Measurements from ENCODE around the gene SSR1. TPM values are rescaled to one million over a fixed set of nuclear protein-coding genes. Genes with fewer than 3 reads are reported as not detected.

Gene SSR1
- total and polyA plus RNA-seq, 2 donors from 2014 or later, result 40.4 to 163 TPM

DNA sequence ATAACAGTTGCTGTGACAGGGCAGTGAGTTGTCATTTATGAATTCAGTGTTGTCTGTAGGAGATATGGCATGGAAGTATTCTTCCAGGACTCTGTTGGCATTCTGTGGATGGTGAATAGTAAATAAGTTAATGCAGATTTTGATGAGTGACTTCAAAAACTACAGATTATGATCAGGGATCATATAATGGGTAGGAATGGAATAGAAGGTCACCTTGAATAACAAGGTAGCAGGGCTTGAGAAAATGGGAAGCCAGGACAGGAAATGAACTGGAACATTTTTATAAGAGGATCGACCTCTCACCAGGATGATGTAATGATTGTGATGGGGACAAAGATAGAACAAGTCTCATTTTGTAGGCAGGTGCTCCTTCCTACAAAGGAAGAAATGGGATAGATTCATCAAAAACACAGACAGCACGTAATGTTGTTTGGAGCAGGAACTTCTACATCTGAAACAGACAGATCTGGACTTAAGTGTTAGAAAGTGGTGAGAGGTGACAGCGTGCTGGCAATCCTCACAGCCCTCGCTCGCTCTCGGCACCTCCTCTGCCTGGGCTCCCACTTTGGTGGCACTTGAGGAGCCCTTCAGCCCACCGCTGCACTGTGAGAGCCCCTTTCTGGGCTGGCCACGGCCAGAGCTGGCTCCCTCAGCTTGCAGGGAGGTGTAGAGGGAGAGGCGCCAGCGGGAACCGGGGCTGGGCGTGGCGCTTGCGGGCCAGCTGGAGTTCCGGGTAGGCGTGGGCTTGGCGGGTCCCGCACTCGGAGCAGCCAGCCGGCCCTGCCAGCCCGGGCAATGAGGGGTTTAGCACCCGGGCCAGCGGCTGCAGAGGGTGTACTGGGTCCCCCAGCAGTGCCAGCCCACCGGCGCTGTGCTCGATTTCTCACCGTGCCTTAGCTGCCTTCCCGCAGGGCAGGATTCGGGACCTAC, 30.8 kb upstream of the SSR1 start:
- no peaks in the 10 kb centered on the region for H3K27me3 ChIP-seq (ENCODE audit: control insufficient read depth, insufficient read depth, low read length)
- H3K27ac ChIP-seq (ENCODE audit: low read depth in 2 of 2, low read length in 2 of 2), result no peak overlapping the region
- H3K4me1 ChIP-seq (ENCODE audit: control insufficient read depth in 2 of 3, insufficient read depth in 2 of 3, low read depth in 1 of 3, low read length in 3 of 3), result no peaks in the 10 kb centered on the region
- FAIRE-seq (no peak), DNase-seq (peak in 1 of 5 donors; percentile 64)
- H3K4me3 ChIP-seq (ENCODE audit: low read length in 3 of 3), result no peak overlapping the region
- TF ChIP-seq, protein P1, sequence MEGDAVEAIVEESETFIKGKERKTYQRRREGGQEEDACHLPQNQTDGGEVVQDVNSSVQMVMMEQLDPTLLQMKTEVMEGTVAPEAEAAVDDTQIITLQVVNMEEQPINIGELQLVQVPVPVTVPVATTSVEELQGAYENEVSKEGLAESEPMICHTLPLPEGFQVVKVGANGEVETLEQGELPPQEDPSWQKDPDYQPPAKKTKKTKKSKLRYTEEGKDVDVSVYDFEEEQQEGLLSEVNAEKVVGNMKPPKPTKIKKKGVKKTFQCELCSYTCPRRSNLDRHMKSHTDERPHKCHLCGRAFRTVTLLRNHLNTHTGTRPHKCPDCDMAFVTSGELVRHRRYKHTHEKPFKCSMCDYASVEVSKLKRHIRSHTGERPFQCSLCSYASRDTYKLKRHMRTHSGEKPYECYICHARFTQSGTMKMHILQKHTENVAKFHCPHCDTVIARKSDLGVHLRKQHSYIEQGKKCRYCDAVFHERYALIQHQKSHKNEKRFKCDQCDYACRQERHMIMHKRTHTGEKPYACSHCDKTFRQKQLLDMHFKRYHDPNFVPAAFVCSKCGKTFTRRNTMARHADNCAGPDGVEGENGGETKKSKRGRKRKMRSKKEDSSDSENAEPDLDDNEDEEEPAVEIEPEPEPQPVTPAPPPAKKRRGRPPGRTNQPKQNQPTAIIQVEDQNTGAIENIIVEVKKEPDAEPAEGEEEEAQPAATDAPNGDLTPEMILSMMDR (IDR thresholded peaks at IDR 0.05; ENCODE audit: borderline replicate concordance, extremely low read depth, insufficient read depth), result no peak
- no peaks in the 10 kb centered on the region for H3K36me3 ChIP-seq (ENCODE audit: control insufficient read depth in 2 of 3, insufficient read depth in 3 of 3, low read length in 3 of 3)
- intact Hi-C loops (cut with DNase I), result no loop called here
- H3K9ac ChIP-seq (ENCODE audit: low read length in 3 of 3), result no peak overlapping the region
- no peaks in the 10 kb centered on the region for H3K9me3 ChIP-seq (ENCODE audit: control insufficient read depth in 2 of 3, insufficient read depth in 1 of 3, low read length in 3 of 3)

DNA sequence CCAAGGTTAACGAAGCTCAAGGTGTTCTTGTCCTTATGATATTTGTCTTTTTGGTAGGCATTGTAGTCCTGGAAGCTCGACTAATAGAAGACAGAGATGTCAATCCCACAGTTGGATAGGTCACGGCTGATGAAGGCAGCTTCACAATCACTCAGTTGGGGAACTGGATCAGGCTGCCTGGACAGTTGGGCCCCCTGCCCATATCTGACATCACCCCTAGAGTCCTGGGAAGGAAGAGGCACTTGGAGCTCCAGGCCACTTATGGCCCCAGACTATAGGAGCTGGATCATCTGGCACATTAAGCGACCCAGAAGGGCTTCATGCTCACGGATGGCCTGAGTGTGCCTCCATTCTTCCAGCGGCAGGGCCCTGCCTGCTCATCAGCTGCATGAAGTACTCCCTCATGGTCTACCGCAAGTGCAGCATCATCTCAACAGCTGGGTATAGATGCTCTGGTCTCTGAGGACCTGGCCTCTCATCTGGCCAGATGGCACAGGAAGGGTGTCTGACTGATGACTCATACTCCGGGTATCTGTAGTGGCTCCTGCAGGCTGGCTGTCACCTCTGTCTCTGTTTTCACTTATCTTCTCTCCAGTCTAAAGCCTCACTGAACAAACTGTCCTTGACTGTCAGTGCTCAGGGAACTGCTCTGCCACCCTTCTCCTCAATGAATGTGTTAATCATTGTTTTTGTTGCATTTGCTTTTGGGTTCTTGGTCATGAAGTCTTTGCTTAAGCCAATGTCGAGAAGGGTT, 29.2 kb upstream of the SSR1 start:
- Histone ChIP-seq H3K9ac (ENCODE audit: low read length in 3 of 3) (no peak overlapping the region), H3K9me3 (ENCODE audit: control insufficient read depth in 2 of 3, insufficient read depth in 1 of 3, low read length in 3 of 3) (no peaks in the 10 kb centered on the region), H3K4me1 (ENCODE audit: control insufficient read depth in 2 of 3, insufficient read depth in 2 of 3, low read depth in 1 of 3, low read length in 3 of 3) (no peaks in the 10 kb centered on the region), H3K27ac (ENCODE audit: low read depth in 2 of 2, low read length in 2 of 2) (no peak overlapping the region), H3K27me3 (ENCODE audit: control insufficient read depth, insufficient read depth, low read length) (no peaks in the 10 kb centered on the region), H3K36me3 (ENCODE audit: control insufficient read depth in 2 of 3, insufficient read depth in 3 of 3, low read length in 3 of 3) (no peaks in the 10 kb centered on the region), H3K4me3 (ENCODE audit: low read length in 3 of 3) (no peak overlapping the region)
- intact Hi-C loops (cut with DNase I), result no loop called here
- TF ChIP-seq, protein P1 (IDR thresholded peaks at IDR 0.05; ENCODE audit: borderline replicate concordance, extremely low read depth, insufficient read depth), result no peak
- FAIRE-seq, result no peak
- DNase-seq, result no peak

DNA sequence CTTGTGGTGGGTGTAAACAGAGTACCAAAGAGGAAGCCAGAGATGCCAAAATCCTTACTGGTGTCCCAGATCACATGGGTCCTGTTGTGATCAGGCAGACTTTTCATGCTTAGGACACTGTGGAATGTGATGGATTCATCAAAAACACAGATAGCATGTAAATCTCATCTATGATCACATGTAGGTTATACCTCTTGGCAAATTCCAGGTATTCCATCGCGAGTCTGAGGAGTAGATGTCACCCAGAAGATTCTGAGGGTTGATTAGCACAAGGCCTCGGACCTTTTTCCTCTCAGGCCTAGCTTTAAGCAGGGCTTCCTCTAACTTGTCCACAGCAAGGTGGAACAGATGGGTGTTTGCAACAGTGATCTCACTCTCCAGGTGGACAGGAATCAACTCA, 28.3 kb upstream of the SSR1 start:
- H3K4me3 ChIP-seq (ENCODE audit: low read length in 3 of 3), result no peak overlapping the region
- intact Hi-C loops (cut with DNase I), result no loop called here
- H3K4me1 ChIP-seq (ENCODE audit: control insufficient read depth in 2 of 3, insufficient read depth in 2 of 3, low read depth in 1 of 3, low read length in 3 of 3), result no peaks in the 10 kb centered on the region
- TF ChIP-seq, protein P1 (IDR thresholded peaks at IDR 0.05; ENCODE audit: borderline replicate concordance, extremely low read depth, insufficient read depth), result no peak
- no peak for DNase-seq
- no peak overlapping the region for H3K27ac ChIP-seq (ENCODE audit: low read depth in 2 of 2, low read length in 2 of 2)
- no peaks in the 10 kb centered on the region for H3K36me3 ChIP-seq (ENCODE audit: control insufficient read depth in 2 of 3, insufficient read depth in 3 of 3, low read length in 3 of 3)
- FAIRE-seq, result no peak
- no peaks in the 10 kb centered on the region for H3K27me3 ChIP-seq (ENCODE audit: control insufficient read depth, insufficient read depth, low read length)
- H3K9ac ChIP-seq (ENCODE audit: low read length in 3 of 3), result no peak overlapping the region
- no peaks in the 10 kb centered on the region for H3K9me3 ChIP-seq (ENCODE audit: control insufficient read depth in 2 of 3, insufficient read depth in 1 of 3, low read length in 3 of 3)

Measured in kidney (tissue), 14 donors.